AG04450 (cell line): ENCODE measurements around the gene SNX19. TPM values are rescaled to one million over a fixed set of nuclear protein-coding genes. Genes with fewer than 3 reads are reported as not detected.

Source experiments
- CTCF ChIA-PET: fragments of 300-600, 350-600 bp; formaldehyde crosslinking; extraction: SDS; loops from one replicate; lab custom pipeline; 2022; ENCODE audit warnings: antibody characterized with exemption, inconsistent platforms; lab: Charles Lee
- POLR2A ChIA-PET: fragments of 350-600 bp; formaldehyde crosslinking; extraction: SDS; loops from one replicate; lab custom pipeline; 2021; ENCODE audit warnings: antibody characterized with exemption, inconsistent platforms; lab: Yijun Ruan, JAX
- DNase-seq: peaks from one replicate; pipeline ENCODE4 v3.0.0-alpha.2; 2011; ENCODE audit warnings: low read depth, low spot score
- H3K27ac ChIP-seq: one replicate; pipeline ENCODE4 v1.5.1; 2012; ENCODE audit warnings: low read depth, low read length, control low read depth
- H3K27me3 ChIP-seq: one replicate; pipeline ENCODE4 v1.6.0; 2012; ENCODE audit warnings: low read length; ENCODE audit not compliant: control insufficient read depth, insufficient read depth
- H3K4me3 ChIP-seq: 2 replicates; pipeline ENCODE4 v1.5.1; 2011; ENCODE audit warnings: mild to moderate bottlenecking, low read depth, low read length, control low read depth
- H3K9me3 ChIP-seq: 2 replicates; pipeline ENCODE4 v1.5.1; 2012; ENCODE audit warnings: low read length; ENCODE audit not compliant: control insufficient read depth, insufficient read depth
- polyA plus RNA-seq: library from polyadenylated mRNA; depleted of rRNA; stranded (reverse); fragments of >200 nt; gene quantifications from 2 replicates; pipeline ENCODE4 v1.2.3, GENCODE V29; 2011
- TF ChIP-seq, protein P1 (sequence below): IDR thresholded peaks from 2 replicates; pipeline ENCODE4 v1.5.1; 2011; ENCODE audit warnings: low read depth, low read length, control low read depth, inconsistent platforms

The SNX19 gene
- polyA plus RNA-seq, 1 experiment = 64.9 TPM

DNA sequence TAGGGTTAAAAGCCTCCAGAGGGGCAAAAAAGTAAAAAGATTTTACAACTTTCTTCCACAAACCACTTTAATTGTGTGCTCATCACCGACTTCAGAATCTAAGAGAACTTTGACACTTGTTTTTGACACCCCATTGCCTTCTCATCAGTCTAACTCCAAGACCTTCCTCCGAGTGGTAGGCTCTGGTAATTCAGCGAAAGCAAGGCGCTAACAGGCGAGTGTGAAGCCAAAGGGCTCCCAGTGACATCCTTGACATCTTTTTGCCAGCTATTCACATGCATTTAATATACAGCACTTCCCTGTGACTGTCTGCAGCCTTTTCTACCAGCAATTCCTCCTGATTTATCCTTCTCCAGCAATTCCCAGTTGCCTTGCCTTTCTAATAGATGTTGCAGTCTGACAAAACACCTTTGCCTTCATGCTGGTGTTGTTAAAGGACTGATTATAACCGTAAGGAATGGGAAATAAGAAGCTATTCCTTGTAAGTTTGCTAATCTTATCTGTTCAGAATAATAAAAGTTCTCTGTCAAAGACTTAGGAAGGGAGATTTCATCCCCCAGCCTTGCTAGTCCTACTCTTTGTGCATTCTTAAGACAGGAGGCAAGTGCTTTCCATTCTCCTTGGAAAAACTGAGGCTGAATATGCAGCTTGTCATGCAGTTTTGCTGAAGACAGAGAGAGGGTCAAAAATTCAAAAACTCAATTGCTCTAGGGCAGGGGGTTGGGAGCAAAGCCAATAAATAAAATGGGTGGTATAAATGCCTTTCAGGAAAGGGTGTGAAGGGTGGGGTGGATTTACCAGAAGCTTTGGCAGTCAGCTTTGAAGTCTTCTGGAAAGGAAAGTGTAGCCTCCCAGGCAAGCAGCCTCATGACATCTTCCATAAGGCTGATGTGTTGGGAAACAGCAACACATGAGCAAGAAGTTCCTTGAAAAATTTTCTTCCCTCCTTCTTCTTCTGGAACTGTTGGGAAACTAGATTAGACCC, 39.1 kb downstream of the SNX19 start:
- no peaks in the 10 kb centered on the region for H3K27me3 ChIP-seq
- no peak overlapping the region for H3K27ac ChIP-seq
- TF ChIP-seq, protein P1, sequence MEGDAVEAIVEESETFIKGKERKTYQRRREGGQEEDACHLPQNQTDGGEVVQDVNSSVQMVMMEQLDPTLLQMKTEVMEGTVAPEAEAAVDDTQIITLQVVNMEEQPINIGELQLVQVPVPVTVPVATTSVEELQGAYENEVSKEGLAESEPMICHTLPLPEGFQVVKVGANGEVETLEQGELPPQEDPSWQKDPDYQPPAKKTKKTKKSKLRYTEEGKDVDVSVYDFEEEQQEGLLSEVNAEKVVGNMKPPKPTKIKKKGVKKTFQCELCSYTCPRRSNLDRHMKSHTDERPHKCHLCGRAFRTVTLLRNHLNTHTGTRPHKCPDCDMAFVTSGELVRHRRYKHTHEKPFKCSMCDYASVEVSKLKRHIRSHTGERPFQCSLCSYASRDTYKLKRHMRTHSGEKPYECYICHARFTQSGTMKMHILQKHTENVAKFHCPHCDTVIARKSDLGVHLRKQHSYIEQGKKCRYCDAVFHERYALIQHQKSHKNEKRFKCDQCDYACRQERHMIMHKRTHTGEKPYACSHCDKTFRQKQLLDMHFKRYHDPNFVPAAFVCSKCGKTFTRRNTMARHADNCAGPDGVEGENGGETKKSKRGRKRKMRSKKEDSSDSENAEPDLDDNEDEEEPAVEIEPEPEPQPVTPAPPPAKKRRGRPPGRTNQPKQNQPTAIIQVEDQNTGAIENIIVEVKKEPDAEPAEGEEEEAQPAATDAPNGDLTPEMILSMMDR = no peak
- no peak overlapping the region for H3K4me3 ChIP-seq
- H3K9me3 ChIP-seq = no peaks in the 10 kb centered on the region
- ChIA-PET CTCF (interaction anchor here (1.1 to 5.5 kb wide), 6 partner anchors 14 to 445 kb away, joined by 4 to 29 read pairs (median 6); partner anchors contain the start of gene SNX19), POLR2A (no interaction called here)
- no peak for DNase-seq

DNA sequence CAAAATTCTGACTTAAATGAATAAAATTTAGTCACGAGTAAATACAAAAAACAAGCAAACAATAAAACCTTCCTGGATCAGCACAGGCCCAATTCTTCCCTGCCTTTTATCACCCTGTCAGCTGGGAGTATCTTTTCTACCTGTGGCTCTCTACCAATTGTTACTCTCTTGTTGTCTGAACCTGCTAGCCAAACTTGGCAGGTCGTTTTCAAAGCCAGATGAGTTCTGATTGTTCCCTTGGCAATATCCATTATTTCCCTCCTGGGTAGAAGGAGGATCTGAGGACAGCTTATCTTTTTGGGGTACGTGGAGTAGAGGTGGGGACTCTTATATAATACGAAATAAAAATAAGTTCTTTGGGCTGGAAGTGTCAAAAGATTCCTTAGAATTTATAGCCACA, 40.2 kb downstream of the SNX19 start:
- no peak for DNase-seq
- no peaks in the 10 kb centered on the region for H3K9me3 ChIP-seq
- no peak overlapping the region for H3K4me3 ChIP-seq
- POLR2A ChIA-PET = no interaction called here
- CTCF ChIA-PET = interaction anchor here (0.6 to 5.5 kb wide), 6 partner anchors 13 to 444 kb away, joined by 3 to 29 read pairs (median 5); partner anchors contain the start of gene SNX19
- TF ChIP-seq, protein P1 = no peak
- H3K27ac ChIP-seq = no peak overlapping the region
- H3K27me3 ChIP-seq = no peaks in the 10 kb centered on the region

DNA sequence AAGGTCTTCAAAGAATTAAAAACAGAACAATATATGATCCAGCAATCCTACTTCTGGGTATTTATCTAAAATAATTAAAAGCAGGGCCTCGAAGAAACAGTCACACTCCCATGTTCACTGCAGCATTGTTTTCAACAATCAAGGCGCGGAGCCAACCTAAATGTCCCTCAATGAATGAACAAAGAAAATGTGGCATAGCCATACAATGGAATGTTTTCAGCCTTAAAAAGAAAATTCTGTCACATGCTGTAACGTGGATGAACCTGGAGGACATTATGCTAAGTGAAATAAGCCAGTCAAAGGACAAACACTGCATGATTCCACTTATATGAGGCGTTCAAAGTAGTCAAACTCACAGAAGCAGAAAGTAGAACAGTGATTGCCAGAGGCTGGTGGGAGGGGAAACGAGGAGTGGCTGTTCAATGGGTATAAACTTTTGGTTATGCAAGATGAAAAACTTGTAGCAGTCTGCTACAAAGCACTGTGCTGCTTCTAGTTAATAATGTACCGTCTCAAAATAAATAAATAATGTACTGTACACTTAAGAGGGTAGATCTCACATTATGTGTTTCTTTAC, 41.2 kb downstream of the SNX19 start:
- TF ChIP-seq, protein P1 = no peak
- H3K27ac ChIP-seq = no peak overlapping the region
- H3K4me3 ChIP-seq = no peak overlapping the region
- H3K27me3 ChIP-seq = no peaks in the 10 kb centered on the region
- H3K9me3 ChIP-seq = no peaks in the 10 kb centered on the region
- CTCF ChIA-PET = interaction anchor here (1.3 to 5.5 kb wide), 4 partner anchors 12 to 41 kb away, joined by 3 to 29 read pairs (median 8); partner anchors contain the start of gene SNX19
- DNase-seq = no peak
- POLR2A ChIA-PET = no interaction called here

DNA sequence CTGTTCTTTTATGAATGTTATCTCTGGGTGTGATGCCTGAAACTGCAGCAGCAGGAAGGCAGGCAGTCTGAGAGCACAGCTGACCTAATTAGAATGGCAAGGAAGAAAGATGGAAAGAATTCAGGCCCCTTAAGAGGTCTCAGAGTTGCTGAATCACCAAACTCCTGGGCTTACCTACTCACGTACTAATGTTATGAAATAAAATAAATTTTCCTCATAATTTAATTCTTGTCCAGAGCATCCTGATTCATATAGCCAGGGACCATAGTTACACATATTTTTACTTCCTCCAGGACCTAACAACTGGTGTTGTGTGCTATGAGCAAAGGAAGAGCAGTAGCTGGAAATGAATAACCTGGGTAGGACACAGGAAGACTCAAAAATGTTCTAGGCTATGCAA, 41.9 kb downstream of the SNX19 start:
- no peak for DNase-seq
- Histone ChIP-seq H3K9me3 (no peaks in the 10 kb centered on the region), H3K27ac (peak overlapping the region; percentile 54), H3K4me3 (no peak overlapping the region), H3K27me3 (no peaks in the 10 kb centered on the region)
- CTCF ChIA-PET = interaction anchor here (1.3 kb wide), 1 partner anchor 12 kb away, joined by 3 read pairs; no protein-coding TSS in a partner anchor
- POLR2A ChIA-PET = interaction anchor here (1.1 kb wide), 1 partner anchor 23 kb away, joined by 3 read pairs; no protein-coding TSS in a partner anchor
- TF ChIP-seq, protein P1 = no peak
